NCI-H2196 (cell line): Measurements from ENCODE around the gene XAGE5.
"Not testable (repeated sequence)": the region's sequence is repeated elsewhere in the genome, so short reads cannot be mapped to it uniquely, and the experiment has no call there.

ENCODE experiments used
- DNase-seq: peaks from one replicate; lab custom pipeline; 2025; ENCODE audit not compliant: unreplicated experiment; lab: John Stamatoyannopoulos, UW

The XAGE5 gene, protein sequence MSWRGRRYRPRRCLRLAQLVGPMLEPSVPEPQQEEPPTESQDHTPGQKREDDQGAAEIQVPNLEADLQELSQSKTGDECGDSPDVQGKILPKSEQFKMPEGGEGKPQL

DNA sequence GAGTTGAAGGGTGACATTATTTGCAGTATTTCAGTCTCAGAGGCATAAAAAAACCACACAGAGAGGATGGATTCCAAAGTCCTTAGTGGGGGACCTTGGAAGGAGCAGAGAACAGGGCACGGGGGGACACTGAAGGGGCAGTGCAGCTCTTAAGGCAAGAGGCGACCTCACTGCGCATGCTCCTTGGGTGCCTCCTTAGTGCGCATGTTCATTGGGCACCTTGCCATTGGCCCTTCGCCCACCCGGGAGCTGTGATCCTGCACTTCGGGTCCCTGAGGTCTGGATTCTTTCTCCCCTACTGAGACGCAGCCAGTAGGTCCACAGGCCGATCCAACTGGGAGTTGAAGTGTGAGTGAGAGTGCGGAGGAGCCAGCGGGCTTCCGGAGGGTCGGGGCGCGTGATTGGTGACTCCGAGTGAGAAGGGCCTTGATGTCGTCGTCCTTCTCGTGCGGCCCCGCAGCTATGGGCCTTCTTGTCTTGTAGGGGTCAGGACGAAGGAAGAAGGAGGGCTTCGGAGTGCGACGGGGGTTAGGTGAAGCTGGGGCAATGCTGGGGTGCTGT, at the start of gene XAGE5:
Gene XAGE5, plus strand, starts transcription at position 223 of the 561 bp plus-strand sequence. CDS start 1,280 bp downstream, outside the sequence.
- DNase-seq = no peak

DNA sequence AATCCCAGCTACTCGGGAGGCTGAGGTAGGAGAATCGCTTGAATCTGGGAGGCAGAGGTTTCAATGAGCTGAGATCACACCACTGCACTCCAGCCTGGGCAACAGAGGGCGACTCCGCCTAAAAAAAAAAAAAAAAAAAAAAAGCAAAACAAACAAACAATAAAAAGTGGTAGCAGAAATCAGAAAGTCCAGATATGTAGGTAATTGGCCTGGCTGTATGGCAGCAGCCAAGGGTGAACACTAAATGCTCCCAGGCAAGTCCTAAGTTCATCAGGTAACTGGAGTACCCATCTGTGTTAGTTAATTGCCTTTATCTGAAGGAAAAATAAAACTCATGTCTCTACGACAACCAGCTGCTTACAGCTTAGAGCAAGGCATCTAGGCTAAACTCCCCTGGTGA, 45.1 kb upstream of the XAGE5 start:
- DNase-seq = not testable (repeated sequence)

DNA sequence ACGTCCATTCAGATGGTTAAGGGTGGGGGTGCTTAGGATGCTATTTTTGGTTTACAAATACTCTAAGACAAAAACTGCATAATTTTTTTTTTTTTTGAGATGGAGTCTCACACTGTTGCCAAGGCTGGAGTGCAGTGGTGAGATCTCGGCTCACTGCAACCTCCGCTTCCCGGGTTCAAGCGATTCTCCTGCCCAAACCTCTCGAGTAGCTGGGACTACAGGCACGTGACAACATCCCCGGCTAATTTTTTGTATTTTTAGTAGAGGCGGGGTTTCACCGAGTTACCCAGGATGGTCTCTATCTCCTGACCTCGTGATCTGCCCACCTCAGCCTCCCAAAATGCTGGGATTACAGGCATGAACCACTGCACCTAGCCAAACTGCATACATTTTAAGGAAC, 37.6 kb upstream of the XAGE5 start:
- DNase-seq = not testable (repeated sequence)

DNA sequence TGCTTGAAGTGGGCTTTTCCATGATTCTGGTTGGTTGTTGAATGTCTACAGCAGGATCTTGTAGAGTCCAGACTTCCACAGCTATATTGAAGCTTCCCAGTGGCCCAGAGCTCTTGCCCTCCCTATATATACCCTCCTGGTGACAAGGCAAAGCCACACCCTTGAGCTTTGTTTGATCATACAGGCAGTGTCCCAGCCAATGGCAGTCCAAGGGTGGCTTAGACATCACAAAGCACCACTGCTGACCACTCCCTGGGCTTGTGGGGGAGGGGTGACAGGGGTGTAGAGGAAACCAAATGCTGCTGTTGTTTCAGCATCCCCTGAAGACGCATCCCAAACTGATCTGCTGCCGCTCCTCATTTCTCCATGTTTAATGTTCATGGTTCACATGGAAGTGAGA, 13.8 kb upstream of the XAGE5 start, which contains the start of gene SPANXN5:
Gene SPANXN5, minus strand, starts transcription at position 101 of the 400 bp plus-strand sequence. Its CDS starts 79 bp downstream, at position 22.
- DNase-seq = not testable (repeated sequence)

DNA sequence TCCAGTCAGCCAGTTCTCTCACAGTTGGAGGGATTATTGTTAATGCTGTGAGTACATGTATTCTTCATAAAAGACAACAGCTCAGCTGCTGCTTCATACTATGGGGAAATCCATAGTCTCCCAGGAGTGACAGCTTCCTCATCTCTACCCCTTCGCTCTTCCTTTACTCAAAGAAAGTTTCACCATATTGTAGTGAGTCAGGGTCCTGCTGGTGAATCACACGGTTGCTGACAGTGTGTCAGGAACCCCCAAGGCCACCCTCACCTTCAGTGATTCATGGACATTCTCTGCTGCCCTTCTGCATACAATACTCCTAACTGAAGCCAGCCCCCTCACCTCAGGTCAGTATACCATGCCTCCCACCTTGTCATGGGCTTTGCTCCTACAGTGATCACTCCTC, 6.2 kb upstream of the XAGE5 start:
- DNase-seq = not testable (repeated sequence)

DNA sequence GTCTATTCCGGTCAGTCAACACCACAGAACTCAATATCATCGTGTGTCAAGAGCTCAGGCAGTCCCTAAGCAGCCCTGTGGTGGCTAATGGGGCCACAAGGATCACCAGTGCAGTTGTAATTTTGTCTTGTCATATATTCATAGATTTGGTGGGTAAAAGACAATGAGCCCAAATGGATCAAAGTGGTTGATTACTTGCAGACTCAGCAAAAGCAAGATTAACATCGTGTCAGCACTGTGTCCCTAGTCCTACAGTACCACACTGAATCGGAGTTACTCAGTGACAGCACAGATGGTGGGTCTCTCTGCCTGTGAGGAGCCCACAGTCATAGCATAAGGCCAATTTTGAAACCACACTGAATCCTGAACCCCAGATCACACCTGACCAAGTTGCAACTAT, 8.7 kb downstream of the XAGE5 start:
- no peak for DNase-seq

DNA sequence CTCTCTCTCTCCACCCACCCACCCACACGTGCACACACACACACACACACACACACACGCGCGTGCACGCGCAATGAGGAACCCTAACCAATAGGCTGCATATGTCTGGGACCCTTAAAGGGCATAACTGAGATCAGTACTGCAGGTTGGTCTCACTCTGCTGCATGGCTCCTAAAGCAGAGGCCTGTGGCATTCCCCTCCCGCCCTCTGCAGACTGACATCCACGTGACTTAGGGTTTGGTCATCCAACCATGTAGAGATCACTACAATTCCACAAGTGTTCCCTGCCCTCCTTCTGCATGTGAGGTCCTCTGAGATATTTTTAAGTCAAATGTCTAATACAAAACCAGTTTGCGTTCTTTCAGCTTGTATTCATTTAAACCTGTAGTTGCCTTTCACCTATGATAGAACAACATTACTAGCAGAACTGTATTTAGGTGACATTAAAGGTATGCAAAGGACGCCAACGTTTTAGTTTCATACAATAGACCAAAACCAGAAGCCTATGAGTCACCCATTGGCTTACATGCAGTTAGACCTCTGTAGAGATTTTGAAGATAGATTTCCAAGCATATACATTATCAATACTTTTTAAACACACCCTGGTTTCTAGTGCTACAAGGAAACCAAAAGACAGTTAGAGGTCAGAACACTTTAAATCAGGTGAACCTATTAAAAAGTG, 10.1 kb downstream of the XAGE5 start:
- DNase-seq = no peak

DNA sequence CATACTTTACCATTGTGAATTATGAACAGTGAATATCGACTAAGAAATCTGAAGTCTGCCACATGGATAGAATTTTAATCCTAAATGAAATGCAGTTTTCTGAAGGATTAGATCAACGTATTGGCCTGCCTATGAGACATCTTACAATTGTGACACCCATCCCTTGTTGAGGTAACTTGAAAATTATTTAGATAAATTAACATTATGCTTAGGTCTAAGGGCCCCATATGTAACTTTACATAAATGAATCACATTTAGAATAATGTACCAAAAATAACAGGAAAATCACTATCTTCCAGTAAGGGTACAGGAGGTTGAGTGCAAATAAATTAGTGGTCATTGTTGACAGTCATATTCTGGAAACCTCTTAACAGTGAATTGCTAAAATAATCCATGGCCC, 13.5 kb downstream of the XAGE5 start:
- no peak for DNase-seq

DNA sequence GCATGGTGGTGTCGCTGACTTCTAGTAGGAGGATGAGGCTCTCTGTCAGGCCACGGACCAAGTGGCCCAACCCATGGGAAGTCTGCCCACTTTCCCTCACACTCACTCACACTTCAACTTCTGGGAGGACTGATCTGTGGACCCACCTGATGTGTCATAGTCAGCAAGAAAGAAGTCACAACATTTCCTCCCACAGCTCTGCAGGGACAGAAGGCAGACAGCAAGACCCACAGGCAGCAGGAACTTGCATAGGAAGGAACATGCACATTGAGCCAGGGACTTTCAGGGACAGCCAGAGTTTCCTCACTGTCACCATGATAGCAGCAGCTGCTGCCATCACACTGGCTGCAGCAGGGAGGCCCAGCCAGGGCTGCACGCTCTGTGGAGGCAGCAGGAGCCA, 19.5 kb downstream of the XAGE5 start:
- DNase-seq = no peak

DNA sequence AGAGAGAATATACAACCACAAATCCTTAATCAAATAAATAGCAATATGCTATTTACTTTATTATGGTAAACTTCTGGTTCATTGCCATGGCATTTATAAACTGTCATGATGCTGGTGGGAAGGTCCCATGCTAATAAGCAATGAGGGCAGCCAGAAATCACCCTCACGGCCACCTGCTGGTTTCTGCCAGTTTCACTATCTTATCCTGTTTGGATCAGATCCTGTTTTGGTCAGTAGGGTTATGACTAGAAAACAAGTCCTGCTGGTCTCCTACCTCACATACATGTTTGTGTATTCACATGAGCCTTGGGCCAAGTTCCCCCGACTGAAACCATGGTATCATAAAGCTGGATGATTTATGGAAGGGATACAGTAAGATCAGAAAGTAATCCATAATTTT, 28.1 kb downstream of the XAGE5 start:
- no peak for DNase-seq

DNA sequence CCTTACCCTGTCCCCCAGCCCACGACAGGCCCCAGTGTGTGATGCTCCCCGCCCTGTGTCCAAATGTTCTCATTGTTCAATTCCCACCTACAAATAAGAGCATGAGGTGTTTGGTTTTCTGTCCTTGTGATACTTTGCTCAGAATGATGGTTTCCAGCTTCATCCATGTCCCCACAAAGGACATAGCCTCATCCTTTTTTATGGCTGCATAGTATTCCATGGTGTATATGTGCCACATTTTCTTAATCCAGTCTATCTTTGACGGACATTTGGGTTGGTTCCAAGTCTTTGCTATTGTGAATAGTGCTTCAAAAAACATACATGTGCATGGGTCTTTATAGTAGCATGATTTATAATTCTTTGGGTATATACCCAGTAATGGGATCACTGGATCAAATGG, 32.5 kb downstream of the XAGE5 start:
- not testable (repeated sequence) for DNase-seq

DNA sequence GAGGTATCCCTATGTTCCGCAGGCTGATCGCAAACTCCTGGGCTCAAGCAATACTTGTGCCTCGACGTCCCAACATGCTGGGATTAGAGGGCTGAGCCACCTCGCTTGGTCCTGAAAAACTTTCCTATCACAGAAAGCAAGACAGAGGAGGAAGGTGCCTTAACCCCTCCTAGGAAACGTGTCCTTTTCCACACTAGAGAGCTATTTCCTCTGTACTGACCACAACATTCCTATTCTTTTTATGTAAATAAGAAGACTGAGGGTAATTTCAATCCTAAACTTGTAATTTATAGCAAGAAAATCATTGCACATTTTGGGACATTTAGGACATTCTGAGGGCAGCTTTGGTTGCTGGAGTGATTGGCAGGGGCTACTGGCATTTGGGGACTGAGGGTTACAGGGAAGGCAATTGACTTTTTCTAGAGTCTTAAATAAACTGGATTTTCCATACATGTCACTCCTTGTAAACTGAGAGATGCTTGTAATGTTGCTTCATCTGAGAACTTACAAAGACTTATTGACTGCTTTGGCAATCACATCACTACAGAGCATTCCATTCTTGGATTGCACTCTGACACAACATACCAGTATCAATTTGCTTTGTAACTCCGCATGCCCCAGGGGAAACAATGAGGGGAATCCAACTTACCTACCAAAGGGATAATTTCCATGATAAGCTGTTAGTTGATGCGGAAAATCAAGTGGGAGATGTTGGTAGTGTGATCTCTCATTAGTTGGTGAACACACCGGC, 41.2 kb downstream of the XAGE5 start:
- DNase-seq = no peak

DNA sequence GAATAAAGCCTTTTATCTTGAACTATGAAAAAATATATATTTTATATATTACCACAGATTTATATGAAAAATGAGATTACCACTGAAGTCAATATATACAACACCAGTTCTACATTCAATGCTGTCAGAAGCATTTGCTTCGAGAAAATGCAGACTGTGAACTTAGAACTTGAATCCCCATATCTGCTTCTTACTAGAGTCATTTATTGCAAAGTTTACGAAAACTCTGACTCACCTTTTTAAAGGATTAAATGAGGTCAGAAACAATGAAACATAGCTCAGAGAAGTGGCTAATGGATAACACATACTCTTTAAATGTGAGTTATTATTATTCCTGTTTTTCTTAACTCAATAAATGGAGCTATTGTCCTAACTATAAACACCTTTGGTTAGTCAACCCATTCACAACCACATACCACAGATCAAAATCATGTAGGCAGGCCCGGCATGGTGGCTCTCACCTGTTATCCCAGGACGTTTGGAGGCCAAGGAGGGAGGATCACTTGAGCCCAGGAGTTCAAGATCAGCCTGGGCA, 46.0 kb downstream of the XAGE5 start:
- not testable (repeated sequence) for DNase-seq

DNA sequence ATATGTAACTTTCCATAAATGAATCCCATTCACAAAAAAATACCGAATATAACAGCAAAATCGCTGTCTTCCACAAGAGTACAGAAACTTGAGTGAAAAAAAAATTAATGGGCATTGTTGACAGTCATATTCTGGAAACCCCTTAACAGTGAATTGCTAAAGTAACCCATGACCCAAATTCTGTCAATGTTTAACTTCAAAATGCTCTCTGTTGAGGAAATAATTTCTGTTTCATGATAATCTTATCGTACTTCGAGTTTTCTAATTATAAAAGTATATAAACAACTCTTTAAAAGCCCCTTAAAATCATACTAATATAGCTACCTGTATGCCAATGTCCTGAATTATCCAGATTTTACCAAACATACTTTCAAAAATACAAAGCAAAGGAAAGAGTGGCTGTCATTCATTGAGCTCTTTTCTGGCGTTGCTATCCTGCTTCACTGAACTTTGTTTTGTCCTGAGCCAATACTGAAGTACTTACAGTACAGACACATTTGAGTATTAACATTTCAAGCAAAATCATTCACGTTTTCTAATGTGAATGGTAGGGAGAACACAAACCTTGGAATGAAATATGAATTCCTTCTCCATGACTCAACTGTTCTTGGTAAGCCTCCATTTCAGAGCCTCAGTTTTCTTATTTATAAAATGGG, 54.4 kb downstream of the XAGE5 start:
- no peak for DNase-seq
